Measurements from ENCODE around the gene WWOX. TPM values are rescaled to one million over a fixed set of nuclear protein-coding genes. Genes with fewer than 3 reads are reported as not detected.

Gene WWOX
- total and polyA plus RNA-seq, 2 donors (not counting 1 experiment from before 2014, with no cell fraction given) = 10.5 to 42.3 TPM

DNA sequence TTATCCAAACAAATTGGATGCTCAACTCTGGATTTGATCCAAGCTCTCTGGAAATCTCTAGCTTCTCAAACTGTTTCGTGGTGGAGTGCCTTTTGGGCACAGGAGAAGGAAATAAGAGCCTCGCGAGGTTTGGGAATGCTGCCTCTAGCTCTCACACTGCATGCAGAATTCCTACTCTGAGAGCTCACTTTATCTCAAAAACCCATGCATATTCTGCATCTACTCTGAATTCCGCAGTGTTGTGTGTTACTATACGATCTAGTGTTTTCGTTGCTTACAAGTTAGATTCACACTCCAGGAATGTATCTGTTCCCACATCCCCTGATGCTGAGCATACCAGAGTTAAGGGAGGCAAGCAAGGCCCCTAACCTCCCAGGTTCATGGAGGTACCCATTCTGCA is 462.7 kb downstream of the WWOX start:
- Histone ChIP-seq H3K36me3 (replicated peaks in 1 of 2; ENCODE audit: control extremely low read depth in 1 of 2, control insufficient read depth in 1 of 2, extremely low read depth in 1 of 2, insufficient read depth in 2 of 2, low read length in 1 of 2) (no peaks in the 10 kb centered on the region), H3K4me3 (ENCODE audit: control extremely low read depth in 1 of 5, extremely low read depth in 1 of 5, insufficient read depth in 1 of 5, low read depth in 2 of 5, low read length in 4 of 5) (no peak overlapping the region), H3K4me1 (ENCODE audit: control insufficient read depth in 2 of 2, insufficient read depth in 2 of 2, low read length in 2 of 2) (peaks cover 5 to 7% of the 10 kb centered on the region in 2 donors), H4K20me1 (ENCODE audit: control insufficient read depth, insufficient read depth, low read length, poor library complexity, severe bottlenecking) (no peaks in the 10 kb centered on the region), H3K27ac (ENCODE audit: low read length in 2 of 2) (no peak overlapping the region), H3K79me2 (ENCODE audit: control insufficient read depth, insufficient read depth, low read length) (no peaks in the 10 kb centered on the region), H2AFZ (ENCODE audit: insufficient read depth, low read depth, low read length, poor library complexity, severe bottlenecking) (no peak overlapping the region), H3K9ac (ENCODE audit: low read length) (no peak overlapping the region), H3K9me3 (ENCODE audit: control extremely low read depth in 1 of 3, control insufficient read depth in 2 of 3, insufficient read depth in 1 of 3, low read length in 2 of 3) (no peaks in the 10 kb centered on the region), H3K27me3 (replicated peaks in 1 of 4; ENCODE audit: control extremely low read depth in 1 of 4, control insufficient read depth in 3 of 4, insufficient read depth in 4 of 4, low read length in 3 of 4) (no peaks in the 10 kb centered on the region), H3K4me2 (replicated peaks; ENCODE audit: low read depth, low read length, poor library complexity, severe bottlenecking) (no peak overlapping the region)
- ChIA-PET CTCF (no interaction called here), POLR2A (no interaction called here)
- H3K27me3 Mint-ChIP-seq = no peaks in the 10 kb centered on the region
- H3K4me3 Mint-ChIP-seq = no peak overlapping the region
- WGBS (ENCODE audit: insufficient coverage) = 90% methylated on average over 4 of the region's 6 CpGs
- DNase-seq = no peak
- H3K4me1 Mint-ChIP-seq = peaks cover 8% of the 10 kb centered on the region
- no peak for TF ChIP-seq EZH2 (IDR thresholded peaks at IDR 0.05; ENCODE audit: borderline replicate concordance, insufficient read depth, low read depth, low read length, poor library complexity, severe bottlenecking)
- TF ChIP-seq, protein P1, sequence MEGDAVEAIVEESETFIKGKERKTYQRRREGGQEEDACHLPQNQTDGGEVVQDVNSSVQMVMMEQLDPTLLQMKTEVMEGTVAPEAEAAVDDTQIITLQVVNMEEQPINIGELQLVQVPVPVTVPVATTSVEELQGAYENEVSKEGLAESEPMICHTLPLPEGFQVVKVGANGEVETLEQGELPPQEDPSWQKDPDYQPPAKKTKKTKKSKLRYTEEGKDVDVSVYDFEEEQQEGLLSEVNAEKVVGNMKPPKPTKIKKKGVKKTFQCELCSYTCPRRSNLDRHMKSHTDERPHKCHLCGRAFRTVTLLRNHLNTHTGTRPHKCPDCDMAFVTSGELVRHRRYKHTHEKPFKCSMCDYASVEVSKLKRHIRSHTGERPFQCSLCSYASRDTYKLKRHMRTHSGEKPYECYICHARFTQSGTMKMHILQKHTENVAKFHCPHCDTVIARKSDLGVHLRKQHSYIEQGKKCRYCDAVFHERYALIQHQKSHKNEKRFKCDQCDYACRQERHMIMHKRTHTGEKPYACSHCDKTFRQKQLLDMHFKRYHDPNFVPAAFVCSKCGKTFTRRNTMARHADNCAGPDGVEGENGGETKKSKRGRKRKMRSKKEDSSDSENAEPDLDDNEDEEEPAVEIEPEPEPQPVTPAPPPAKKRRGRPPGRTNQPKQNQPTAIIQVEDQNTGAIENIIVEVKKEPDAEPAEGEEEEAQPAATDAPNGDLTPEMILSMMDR (IDR thresholded peaks at IDR 0.05) = no peak
- intact Hi-C loops (cut with micrococcal nuclease) = no loop called here
- no peaks in the 10 kb centered on the region for H3K9me3 Mint-ChIP-seq (ENCODE audit: insufficient read depth)
- H3K27ac Mint-ChIP-seq = no peak overlapping the region
- no peak for ATAC-seq (ENCODE audit: low read depth)

DNA sequence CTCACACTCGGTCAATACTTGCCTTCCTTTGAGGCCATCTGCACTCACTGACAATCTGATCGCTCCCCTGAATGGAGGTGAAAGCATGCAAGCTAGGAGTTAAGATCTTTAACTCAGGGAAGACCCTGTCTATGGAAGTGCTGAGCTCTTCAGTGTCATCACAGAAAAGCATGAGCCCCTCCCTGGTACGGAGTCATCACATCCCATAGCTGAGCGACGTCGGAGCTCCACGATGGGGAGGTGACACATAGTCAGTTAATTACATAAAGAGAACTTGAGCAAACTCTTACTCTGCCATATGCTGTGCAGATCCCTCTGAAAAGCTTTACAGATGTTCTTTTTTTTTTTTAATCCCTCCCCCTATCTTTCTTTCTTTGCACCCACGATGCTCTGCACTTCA is 463.2 kb downstream of the WWOX start:
- Histone ChIP-seq H3K9ac (ENCODE audit: low read length) (no peak overlapping the region), H3K79me2 (ENCODE audit: control insufficient read depth, insufficient read depth, low read length) (no peaks in the 10 kb centered on the region), H3K36me3 (replicated peaks in 1 of 2; ENCODE audit: control extremely low read depth in 1 of 2, control insufficient read depth in 1 of 2, extremely low read depth in 1 of 2, insufficient read depth in 2 of 2, low read length in 1 of 2) (no peaks in the 10 kb centered on the region), H3K9me3 (ENCODE audit: control extremely low read depth in 1 of 3, control insufficient read depth in 2 of 3, insufficient read depth in 1 of 3, low read length in 2 of 3) (no peaks in the 10 kb centered on the region), H3K4me2 (replicated peaks; ENCODE audit: low read depth, low read length, poor library complexity, severe bottlenecking) (no peak overlapping the region), H2AFZ (ENCODE audit: insufficient read depth, low read depth, low read length, poor library complexity, severe bottlenecking) (no peak overlapping the region), H3K27me3 (replicated peaks in 1 of 4; ENCODE audit: control extremely low read depth in 1 of 4, control insufficient read depth in 3 of 4, insufficient read depth in 4 of 4, low read length in 3 of 4) (no peaks in the 10 kb centered on the region), H3K4me1 (ENCODE audit: control insufficient read depth in 2 of 2, insufficient read depth in 2 of 2, low read length in 2 of 2) (peaks cover 5 to 7% of the 10 kb centered on the region in 2 donors), H3K4me3 (ENCODE audit: control extremely low read depth in 1 of 5, extremely low read depth in 1 of 5, insufficient read depth in 1 of 5, low read depth in 2 of 5, low read length in 4 of 5) (no peak overlapping the region), H4K20me1 (ENCODE audit: control insufficient read depth, insufficient read depth, low read length, poor library complexity, severe bottlenecking) (no peaks in the 10 kb centered on the region), H3K27ac (ENCODE audit: low read length in 2 of 2) (no peak overlapping the region)
- ATAC-seq (ENCODE audit: low read depth) (no peak), DNase-seq (no peak)
- no peak overlapping the region for H3K27ac Mint-ChIP-seq
- H3K27me3 Mint-ChIP-seq = no peaks in the 10 kb centered on the region
- H3K4me3 Mint-ChIP-seq = no peak overlapping the region
- peaks cover 8% of the 10 kb centered on the region for H3K4me1 Mint-ChIP-seq
- TF ChIP-seq EZH2 (IDR thresholded peaks at IDR 0.05; ENCODE audit: borderline replicate concordance, insufficient read depth, low read depth, low read length, poor library complexity, severe bottlenecking) = no peak
- TF ChIP-seq, protein P1 (IDR thresholded peaks at IDR 0.05) = no peak
- H3K9me3 Mint-ChIP-seq (ENCODE audit: insufficient read depth) = no peaks in the 10 kb centered on the region
- 85% methylated on average over 7 of the region's 8 CpGs for WGBS (ENCODE audit: insufficient coverage)
- CTCF ChIA-PET = interaction anchor here (0.7 kb wide), 1 partner anchor 539 kb away, joined by 3 read pairs; no protein-coding TSS in a partner anchor
- intact Hi-C loops (cut with micrococcal nuclease) = no loop called here
- POLR2A ChIA-PET = no interaction called here
